Measurements from ENCODE around the gene NCKIPSD.
"Not testable (repeated sequence)": the region's sequence is repeated elsewhere in the genome, so short reads cannot be mapped to it uniquely, and the experiment has no call there.

GRCh38 chr3:48725185-48725855 lies 39.6 kb upstream of the NCKIPSD start:
- TF ChIP-seq ISL1 (CRISPR knock-in tag; IDR thresholded peaks at IDR 0.05); ARNTL (CRISPR knock-in tag; IDR thresholded peaks at IDR 0.05; ENCODE audit: borderline replicate concordance, low read depth); PATZ1 (CRISPR knock-in tag; IDR thresholded peaks at IDR 0.05; ENCODE audit: borderline replicate concordance); ZFP3 (CRISPR knock-in tag; IDR thresholded peaks at IDR 0.05); POU6F1 (CRISPR knock-in tag; IDR thresholded peaks at IDR 0.05; ENCODE audit: borderline replicate concordance, low read depth); OSR1 (CRISPR knock-in tag; IDR thresholded peaks at IDR 0.05): not testable (repeated sequence)

Data from SK-N-SH treated with all-trans-retinoic acid at 6 μM for 48 hours (cell line).